Dermis microvascular lymphatic vessel endothelial cell (primary cell): Measurements from ENCODE around the gene TRUB2. TPM values are rescaled to one million over a fixed set of nuclear protein-coding genes. Genes with fewer than 3 reads are reported as not detected.
"Not testable (repeated sequence)": the region's sequence is repeated elsewhere in the genome, so short reads cannot be mapped to it uniquely, and the experiment has no call there.

Source experiments
- DNase-seq, 2 donors: peaks; one replicate each; pipeline versions ENCODE4 v3.0.0 to v3.0.0-alpha.2; 2010; ENCODE audit warnings: low read depth in 2 of 2
- total RNA-seq: library from RNA; depleted of rRNA; stranded (reverse); fragments of >200 nt; gene quantifications from 2 replicates; pipeline ENCODE4 v1.2.1, GENCODE V29; 2014

TRUB2 gene
- total RNA-seq, 1 donor from 2014 or later: 27.5 TPM

- DNase-seq: no peak
These were observed 18.6 kb upstream of the TRUB2 start for GRCh38 chr9:128340691-128341434.

GRCh38 chr9:128339761-128340690 is 17.8 kb upstream of the TRUB2 start, which contains the start of gene SLC27A4:
Gene SLC27A4 (plus strand): TSS chr9:128340527. CDS start chr9:128343133, 2,606 bp downstream.
- DNase-seq: peak; percentile 48 to 84

- not testable (repeated sequence) for DNase-seq
These were observed 16.8 kb upstream of the TRUB2 start for GRCh38 chr9:128338852-128339614.

GRCh38 chr9:128337936-128338335 is 15.7 kb upstream of the TRUB2 start:
- no peak for DNase-seq

DNA sequence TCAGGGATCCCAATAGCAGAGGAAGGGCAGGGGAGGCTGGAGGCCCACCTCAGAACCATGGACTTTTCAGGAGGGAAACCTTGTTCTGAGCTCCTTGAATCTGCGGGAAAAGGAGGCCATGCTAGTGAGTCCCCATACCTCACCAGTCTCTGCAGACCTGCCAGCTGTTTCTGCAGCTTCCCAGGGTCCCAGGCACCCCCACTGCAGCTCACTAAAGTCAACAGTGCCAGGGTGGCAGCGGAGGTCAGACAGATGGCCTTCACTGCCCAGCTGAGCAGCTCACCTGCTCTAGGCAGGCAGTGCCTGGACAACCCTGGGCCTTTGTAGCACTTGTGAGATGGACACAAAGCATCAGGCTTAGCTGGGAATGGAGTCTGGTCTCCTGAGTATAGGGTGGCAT is 13.7 kb upstream of the TRUB2 start:
- DNase-seq: no peak

- DNase-seq: no peak
These were observed 12.9 kb upstream of the TRUB2 start for GRCh38 chr9:128335161-128335560.

DNA sequence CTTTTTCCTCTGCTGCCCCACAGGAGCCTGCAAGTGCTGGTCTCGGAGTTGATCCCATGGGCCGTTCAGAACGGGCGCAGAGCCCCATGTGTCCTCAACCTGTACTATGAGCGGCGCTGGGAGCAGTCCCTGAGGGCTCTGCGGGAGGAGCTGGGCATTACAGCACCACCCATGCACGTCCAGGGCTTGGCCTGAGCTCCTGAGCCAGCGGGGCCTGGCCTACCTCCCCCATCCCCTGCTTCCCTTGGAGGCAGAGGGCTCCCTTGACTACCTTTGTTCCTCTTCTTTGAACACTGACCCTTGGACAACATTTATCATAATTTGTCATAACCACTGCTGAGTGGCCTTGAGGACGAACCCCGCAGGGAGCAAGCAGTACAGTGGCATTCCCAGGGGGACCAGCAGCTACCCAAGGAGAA is 11.2 kb upstream of the TRUB2 start:
- DNase-seq: no peak

- DNase-seq: no peak
These were observed 3.4 kb upstream of the TRUB2 start for GRCh38 chr9:128325629-128326028.

GRCh38 chr9:128324401-128324800 is 2.2 kb upstream of the TRUB2 start:
- no peak for DNase-seq

DNA sequence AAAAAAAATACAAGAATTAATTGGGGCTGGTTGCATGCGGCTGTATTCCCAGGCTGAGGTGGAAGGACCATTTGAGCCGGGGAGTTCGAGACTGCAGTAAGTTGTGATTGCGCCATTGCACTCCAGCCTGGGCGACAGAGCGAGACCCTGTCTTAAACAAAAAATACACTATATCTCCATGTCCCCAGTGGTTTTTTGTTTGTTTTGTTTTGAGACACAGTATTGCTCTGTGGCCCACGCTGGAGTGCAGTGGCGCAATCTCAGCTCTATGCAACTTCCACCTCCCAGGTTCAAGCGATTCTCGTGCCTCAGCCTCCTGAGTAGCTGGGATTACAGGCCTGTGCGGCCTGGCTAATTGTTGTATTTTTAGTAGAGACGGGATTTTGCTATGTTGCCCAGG is 1.5 kb upstream of the TRUB2 start:
- no peak for DNase-seq

DNA sequence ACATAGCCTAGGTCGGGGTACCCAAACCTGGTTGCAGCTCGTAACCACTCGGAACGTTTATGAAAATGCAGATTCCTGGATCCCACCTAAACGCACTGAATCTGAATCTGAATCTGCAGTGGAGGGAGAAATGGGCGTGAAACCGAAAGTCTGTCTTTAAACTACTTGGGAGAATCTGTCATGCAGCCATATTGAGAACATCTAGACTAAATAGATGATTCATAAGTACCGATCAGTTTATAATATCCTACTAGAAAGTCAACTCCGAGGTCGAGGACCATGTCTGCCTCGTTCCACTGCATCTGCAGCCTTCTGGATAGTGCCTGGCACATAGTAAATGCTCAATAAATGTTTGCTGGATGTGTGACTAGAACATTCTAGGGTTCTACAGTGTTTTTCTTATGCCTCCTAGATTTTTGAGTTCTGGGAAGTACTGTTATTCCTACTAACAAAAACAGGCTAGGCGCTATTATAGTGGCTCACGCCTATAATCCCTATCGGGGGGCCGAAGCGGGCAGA is 1.0 kb upstream of the TRUB2 start:
- peak in 1 of 2 donors; percentile 36 for DNase-seq

GRCh38 chr9:128321879-128322403 is 306 bp downstream of the TRUB2 start:
- DNase-seq: peak in 1 of 2 donors; percentile 48

- DNase-seq: no peak
These were observed 904 bp downstream of the TRUB2 start for GRCh38 chr9:128321343-128321742.

- DNase-seq: no peak
These were observed 4.6 kb downstream of the TRUB2 start for GRCh38 chr9:128317629-128318028.

GRCh38 chr9:128316421-128316820 is 5.8 kb downstream of the TRUB2 start:
- peak in 1 of 2 donors; percentile 32 for DNase-seq

GRCh38 chr9:128314697-128315096 is 7.5 kb downstream of the TRUB2 start:
- DNase-seq: no peak

DNA sequence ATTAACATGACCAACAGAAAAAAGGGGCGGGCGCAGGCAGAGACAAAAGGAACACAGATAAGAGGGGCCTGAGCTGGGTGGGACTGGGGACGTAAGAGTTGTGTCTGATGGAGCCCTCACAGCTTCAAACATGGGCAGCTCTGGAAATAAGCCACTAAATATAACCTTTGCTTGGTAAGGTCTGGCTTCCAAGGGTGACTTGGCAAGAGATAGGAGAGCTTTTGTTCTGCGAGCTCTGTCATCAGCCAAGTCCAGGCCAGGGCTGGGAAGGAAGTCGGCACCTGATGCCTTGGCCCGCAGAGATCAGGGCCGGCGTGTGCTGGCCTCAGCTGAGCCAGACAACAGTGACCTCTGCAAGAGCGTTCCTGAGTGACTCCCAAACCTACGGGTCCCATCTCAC is 11.8 kb downstream of the TRUB2 start:
- peak in 1 of 2 donors; percentile 36 for DNase-seq

GRCh38 chr9:128309551-128309950 is 12.7 kb downstream of the TRUB2 start:
- no peak for DNase-seq

DNA sequence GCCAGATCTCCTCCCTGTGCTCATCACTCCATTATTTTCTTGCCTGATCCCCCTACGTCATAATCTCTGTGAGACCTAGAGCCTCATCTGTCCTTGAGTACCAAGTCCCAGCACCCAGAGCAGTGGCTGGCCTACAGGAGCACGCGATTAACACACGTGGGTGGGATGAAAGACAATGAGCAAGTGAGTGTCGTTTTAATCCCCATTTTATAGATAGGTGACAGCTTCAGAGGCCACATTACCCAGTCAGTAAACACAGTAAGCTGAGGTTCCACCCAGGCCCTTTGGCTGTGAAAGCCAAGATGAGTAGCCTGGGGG is 17.3 kb downstream of the TRUB2 start:
- no peak for DNase-seq

DNA sequence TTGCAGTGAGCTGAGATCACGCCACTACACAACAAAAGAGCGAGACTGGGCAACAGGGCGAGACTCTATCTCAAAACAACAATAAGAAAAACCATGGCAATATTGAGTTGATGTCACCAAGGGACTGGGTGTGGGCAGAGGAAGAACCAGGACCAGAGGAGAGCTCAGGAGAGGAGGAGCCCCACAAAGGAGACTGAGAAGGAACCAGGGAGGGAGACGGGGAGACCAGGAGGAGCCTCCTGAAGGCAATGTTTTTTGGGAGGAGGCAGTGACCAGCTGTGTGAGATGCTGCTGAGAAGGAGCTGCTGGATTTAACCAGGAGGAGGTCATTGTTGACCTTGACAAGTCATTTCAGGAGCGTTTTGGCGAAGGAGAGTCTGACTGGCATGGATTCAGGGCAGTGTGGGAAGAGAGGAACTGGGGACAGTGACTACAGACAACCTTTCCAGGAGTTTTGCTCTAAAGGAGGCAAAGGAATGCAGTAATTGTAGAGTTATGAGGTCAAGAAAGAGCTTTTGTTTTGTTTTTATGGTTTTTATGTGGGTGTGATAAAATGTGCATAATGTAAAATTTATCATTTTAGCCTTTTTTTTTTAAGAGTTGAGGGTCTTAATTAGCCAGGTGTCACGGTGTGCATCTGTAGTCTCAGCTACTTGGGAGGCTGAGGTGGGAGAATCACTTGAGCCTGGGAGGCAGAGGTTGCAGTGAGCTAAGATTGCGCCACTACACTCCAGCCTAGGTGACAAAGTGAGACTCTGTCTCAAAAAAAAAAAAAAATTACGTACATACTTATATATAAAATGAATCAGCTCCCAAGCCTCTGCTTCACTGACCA is 17.9 kb downstream of the TRUB2 start:
- no peak for DNase-seq
